HG03108 (cell line): ENCODE measurements around the gene TMEM187.

Experiments used
- ATAC-seq: cut with Tn5 transposase; IDR thresholded peaks from one replicate; pipeline ENCODE4 v1.9.1; 2021; ENCODE audit warnings: moderate library complexity; ENCODE audit not compliant: unreplicated experiment

TMEM187 gene, protein sequence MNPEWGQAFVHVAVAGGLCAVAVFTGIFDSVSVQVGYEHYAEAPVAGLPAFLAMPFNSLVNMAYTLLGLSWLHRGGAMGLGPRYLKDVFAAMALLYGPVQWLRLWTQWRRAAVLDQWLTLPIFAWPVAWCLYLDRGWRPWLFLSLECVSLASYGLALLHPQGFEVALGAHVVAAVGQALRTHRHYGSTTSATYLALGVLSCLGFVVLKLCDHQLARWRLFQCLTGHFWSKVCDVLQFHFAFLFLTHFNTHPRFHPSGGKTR

DNA sequence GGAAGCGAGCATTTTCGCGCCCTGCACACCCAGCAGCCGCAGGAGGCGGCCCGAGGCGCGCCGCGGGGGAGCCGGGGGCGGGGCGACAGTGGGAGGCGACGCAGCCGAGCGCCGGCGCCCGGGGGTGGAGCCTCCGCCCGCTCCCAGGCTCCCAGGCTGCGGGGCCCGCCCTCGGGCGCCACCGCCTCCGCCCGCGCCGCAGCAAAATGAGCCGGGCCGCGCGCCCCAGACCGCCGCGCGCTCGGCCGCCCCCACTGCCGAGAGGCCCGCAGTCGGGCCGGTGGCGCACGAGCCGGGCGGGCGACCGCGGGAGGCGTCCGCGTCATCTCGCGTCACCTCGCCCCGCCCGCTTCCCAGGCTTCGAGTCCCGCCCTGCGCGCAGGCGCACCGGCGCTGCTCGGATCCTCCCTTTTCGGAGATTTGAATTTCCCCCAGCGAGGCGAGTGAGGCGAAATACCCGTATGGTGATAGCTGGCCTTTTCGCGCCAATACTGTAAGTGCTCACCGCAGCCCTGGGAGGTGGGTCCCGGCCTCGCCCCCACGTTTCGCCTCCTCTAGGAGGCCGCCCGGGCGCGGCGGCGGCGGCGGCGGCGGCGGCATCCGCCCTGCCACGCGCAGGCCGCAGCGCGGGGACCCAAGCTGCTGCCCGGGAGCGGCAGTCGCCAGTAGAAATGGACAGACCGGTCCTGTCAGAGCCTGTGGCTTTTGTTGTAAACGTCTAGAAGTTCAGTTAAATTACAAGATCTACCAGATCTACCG lies at the start of gene TMEM187:
TMEM187 (plus strand) TSS at position 387 of the 759 bp plus-strand sequence. CDS start 9,309 bp downstream, outside the sequence.
- peak; percentile 50 for ATAC-seq

DNA sequence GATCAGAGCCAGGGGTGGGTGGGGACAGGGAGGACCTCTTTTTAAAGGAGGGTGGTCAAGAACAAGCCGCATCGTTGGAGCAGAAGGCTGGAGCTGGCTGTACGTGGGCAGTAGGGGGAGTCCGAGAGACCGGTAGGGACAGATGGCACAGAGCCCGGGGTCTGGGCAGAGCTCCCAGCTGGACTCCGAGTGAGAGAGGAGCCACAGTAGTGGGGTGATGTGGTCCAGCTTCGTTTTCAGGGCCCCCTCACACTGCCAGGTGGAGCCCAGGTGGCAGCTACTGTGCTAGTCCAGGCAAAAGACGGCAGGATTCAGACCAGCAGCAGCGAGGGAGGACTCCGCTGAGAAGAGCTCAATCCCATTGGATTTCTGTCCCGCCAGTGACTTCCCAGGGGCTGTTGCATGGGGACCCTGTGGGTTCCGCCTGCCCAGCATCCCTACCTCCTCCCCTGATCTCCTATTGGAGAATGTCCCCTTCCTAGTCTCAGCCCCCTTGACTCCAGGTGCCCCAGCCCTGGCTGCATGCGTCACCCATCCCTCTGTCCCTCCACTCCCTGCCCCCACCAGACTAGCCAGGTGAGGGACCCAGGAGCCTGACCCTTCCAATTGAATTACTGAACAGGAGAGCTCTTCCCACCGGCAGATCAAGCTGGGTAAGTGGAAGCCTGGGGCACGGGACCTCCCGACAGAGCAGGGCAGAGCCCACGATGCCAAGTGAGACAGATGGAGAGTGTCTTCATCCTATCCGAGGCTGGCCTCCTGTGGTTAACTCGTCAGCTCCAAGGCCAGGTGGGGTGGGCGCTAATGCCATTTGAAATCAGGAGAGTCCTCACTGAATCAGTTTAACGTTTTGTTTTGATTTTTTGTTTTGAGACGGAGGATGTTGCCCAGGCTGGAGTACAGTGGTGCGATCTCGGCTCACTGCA lies 49.4 kb upstream of the TMEM187 start:
- ATAC-seq = no peak

DNA sequence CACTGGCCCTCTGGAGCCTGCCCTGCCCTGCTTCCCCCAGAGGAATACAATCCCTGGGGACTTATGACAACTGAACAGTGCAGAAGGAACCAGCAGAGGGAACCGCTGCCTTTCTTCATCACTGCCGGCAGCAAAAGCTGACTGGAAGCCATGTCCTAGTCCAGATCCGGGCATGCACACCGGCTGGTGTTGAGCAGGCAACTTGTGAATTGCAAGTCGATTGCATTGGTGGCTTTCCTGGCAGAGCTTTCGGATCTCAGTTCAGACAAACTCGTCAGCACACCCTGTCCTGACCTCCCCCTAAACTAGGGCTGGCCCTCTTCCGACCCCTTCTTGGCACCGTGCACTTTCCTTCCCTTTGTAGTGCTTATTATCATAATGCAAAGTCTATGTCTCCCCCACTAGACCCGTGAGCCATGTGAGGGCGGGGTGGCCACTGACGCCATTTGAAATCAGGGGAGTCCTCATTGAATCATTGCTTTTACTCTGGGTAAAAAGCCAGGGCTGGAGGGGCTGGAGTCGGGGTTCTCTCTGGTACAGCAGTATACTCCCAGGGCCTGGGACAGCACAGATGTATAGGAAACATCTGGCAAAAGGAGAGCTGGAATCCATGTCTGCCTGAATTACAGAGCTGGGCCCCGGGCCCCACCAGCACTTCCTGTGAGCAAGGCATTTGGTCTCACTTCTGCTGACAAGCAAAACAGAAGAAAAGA lies 48.2 kb upstream of the TMEM187 start:
- ATAC-seq = no peak

DNA sequence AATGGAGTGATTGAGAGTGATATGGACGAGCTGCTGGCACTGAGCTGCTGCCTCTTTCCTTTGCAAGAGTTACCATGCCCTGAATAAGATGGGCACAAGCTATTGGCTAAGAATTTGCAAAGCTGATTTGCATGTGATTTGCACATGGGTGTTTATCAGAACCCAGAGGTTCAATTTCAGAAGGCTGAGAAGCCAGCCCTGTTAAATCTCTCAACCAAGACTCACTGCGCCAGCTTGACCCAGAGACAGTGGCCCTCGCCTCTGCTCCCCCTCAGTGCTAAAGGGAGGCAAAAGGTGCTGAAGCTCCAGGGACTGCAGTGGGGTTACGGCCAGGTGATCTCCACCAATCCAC lies 47.2 kb upstream of the TMEM187 start:
- ATAC-seq = no peak

DNA sequence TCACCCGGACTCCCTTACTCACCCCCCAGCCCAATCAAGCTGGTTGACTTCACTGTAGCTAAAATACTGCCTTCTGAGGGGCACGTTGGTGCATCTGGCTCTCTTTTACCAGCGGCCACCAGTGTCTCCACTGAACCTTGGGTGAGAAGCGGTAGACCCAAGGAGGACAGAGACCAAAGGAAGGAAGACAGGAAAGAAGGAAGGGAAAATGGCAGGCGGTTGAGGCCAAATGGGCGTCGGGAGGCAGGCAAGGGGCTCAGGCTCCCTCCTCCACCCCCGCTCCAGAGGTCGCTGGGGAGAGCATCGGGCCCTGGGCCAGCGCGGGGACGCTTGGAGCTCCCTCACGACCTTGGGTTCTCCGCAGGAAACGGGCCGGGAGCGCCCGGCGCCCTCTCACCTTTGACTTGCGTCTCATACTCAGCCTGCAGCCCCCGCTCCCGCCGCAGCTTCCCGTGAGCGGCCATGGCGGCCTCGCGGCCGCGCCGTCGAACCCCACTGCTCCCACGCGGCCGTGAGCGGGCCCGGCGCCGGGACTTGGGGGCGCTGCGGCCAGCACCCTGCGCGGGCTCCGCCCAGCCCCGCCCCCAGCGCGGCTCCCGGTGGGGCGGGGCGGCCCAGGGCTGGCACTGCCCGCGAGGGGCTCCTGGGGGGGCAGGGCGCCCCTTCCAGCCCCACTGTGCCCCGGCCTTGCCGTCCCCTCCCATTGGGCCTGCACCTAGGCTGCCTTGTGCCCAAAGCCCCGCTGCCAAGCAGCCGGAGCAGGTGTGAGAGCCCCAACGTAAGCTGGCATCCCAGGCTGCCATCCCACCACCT lies 46.6 kb upstream of the TMEM187 start, which contains the start of gene ARHGAP4:
ARHGAP4 (minus strand) TSS at position 526 of the 813 bp plus-strand sequence; CDS start at position 464, 62 bp downstream.
- no peak for ATAC-seq

DNA sequence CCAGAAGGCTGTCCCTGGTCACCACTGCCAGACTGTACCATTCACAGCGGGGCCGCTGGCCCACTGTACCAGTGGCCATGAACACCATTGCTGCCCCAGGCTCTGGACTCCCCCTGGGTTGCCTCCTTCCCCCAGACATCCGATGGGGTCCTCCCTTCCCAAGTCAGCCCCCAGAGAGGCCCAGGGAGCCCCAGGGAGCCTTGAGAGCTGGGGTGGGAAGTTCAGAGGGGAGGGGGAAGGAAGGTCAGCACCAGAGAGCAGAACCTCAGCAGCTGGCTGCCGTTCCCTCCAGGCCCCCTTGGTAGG lies 46.0 kb upstream of the TMEM187 start:
- no peak for ATAC-seq

DNA sequence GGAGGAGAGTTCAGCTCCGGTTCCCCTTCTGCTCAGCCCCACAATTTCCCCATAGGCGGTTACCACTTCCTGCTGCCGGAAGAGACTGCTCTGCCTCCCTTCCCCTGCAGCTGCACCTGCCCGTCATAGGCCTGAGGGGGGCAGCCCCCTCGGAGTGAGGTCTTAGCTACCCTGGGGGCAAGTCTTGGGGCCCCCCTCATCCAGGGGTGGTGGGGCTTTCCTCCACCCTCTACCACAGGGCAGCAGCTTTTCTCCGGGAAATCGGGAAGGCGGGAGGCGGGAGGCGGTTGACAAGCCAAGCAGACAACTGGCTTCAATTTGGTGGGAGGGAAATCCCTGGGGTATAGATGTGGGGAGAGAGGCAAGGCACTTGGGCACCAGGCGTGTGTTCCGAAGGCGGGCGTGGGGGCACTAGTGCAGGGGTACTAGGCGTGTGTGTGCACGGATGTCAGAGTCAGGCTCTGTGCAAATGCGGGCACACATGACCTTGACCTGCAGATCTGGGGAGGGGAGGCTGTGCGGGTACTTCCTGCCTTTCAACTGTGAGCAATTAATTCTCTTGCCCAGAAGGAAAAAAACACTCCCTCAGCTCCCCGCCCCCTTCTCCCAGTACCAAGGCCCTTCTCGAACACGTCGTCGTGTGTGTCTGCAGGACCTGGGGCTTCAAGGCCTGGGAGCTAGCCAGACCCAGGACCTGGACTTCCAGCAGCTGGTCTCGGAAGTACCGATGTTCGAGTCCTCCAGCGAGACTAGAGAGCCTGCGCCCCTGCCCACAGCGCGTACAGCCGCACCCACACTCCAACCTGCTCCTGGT lies 45.5 kb upstream of the TMEM187 start:
- peak; percentile 38 for ATAC-seq

DNA sequence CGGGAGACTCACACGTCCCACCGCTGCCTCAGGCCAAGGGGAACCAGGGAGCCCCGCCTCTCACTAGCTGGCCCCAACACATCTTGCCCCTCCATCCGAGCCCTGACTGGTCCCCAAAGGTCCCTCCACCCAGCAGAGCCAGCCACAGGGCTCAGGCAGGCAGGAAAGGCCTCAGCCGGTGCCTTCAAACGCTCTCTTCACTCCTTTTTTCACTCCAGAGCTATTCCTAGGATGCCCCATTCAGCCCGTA lies 45.0 kb upstream of the TMEM187 start:
- no peak for ATAC-seq

DNA sequence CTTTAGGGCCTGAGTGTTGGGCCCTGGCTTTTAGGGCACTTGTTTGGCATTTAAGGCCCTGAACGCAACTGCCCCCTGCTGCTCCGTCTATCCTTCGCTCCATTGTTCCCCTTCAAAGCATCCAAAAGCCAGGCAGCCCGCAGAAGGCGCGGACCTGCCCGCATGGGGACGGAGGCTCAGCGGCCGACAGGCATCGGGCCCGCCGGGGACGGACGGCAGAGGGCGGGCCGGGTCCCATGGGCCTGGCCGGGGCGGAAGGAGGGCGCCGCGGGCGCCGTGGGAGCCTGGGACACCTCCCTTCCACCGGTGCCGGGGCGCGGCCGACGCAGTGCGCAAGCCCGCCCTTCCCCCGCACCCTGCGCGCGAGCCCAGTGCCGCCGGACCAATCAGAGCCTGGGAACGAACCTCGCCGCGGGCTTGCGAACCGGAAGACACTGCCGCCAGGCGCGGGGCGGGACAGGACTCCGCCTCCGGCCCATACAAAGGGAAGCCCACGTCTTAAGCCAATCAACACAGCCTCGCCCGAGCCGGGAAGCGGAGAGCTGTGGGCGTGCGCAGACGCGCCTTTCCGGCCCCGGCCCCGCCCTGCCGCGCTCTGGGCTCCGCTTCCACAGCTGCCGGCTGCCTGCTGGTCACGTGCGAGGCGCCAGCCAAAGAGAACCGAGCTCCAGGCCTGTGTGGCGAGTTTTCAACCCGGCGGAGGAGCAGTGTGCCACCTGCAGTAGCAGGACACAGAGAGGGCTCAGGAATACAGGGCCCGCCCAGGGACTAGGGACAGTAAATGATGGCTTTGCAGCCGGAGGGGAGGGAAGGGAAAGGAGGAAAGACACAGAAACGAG lies 44.4 kb upstream of the TMEM187 start:
- peak; percentile 77 for ATAC-seq

DNA sequence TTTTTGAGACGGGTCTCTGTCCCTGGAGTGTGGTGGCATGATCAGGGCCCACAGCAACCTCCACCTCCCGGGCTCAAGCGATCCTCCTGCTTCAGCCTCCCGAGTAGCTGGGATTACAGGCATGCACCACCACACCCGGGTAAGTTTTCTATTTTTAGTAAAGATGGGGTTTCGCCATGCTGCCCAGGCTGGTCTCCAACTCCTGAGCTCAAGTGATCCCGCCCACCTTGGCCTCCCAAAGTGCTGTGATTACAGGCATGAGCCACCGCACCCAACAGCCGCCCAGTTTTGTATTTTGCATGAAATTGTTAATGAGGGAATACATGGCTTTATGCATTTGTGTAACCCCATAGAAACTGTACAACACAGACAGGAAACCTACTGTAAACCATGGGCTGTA lies 43.7 kb upstream of the TMEM187 start:
- ATAC-seq = no peak

DNA sequence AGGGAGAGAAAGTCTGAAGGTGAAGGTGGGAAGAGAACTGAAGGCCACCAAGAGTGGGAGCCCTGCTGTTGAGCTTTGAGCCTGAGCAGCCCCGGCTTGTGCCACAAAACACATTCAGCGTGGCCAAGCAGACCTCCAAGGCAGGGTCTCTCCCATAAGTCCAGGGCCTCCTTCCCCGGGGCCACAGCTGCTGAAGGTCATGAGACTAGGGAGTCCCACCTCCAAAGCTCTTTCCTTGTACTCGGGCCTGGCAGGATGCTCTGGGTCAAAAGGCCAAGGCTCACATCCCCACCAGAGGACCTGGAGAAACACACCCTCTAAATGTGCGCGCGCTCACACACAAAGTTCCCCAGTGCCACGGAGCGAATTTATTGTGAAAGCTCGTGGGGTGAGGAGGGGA lies 43.0 kb upstream of the TMEM187 start:
- ATAC-seq = no peak

DNA sequence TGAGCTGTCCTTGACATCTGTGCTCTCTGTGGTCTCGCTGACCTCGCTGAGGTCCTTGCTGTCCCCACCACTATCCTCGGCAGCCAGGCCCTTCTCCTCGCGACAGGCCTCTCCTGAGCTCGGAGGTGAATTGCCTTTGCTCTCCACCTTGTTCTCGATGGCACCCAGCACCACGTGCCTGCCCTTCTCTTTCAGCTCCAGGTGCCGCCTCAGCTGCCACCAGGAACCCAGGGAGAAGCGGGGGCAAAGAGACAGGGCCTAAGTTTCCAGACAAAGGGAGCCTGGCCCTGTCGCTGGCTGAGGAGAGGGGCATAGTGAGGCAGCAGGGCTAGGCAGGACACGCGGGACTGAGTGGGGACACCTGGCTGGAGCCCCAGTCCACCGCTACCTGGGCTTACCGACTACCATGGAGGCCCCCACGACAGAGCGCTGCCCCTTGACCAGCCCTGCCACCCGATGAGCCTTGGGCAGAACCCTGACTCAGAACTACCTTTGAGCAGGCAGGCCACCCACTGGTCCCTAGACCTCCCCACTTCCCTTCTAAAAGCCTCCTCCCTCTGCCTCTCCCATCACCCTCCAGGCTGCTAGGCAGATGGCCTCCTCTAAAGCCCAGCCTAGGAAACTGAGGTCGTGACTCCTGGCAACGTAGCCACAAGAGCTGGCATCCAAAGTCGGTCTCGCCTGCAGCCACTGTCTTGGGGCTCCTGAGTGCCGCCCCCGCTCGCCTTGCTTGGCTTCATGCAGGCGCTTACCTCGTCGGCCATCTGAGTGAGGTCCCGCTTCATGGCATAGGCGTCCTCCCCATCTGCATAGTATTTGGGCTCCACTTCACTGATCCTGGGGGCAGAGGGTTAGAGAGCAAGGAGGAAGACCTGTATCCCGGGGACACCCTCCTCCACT lies 42.3 kb upstream of the TMEM187 start:
- ATAC-seq = no peak

DNA sequence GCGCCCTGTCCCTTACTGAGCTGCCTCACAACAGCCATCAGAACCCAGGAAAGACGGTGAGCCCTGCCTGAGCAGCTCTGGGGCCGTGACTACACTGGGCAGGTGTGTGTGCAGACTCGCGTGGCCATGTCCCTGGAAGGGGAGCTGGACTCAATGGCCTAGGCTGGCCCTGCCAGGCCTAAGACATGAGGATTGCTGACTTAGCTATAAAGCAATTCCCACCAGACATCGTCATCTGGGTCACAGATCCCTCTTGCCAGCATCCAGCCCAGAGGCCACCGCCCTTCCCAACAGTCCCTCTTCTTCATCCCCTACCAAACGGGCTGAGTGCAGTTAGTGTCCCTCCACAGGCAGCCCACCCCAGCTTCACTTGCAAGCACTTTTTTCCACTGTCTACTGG lies 41.4 kb upstream of the TMEM187 start:
- ATAC-seq = no peak

DNA sequence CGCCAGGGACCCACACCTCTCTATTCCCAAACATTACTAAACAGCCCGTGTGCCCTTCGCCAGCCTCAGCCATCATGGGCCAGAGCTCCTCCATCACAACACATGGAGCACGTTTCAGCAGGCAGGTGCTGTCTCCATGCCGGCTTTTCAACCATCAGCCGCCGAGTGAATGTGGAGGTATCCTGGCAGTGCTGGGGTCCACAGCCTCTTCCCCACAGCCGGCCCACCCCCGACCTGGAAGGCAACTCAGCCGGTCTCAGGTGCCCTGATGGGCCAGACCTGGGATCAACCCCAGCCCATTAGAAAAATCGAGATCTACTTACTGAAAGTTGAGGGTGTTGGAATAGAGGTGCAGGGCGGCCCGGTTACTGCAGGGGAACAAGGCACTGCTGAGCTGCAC lies 40.8 kb upstream of the TMEM187 start:
- ATAC-seq = no peak

DNA sequence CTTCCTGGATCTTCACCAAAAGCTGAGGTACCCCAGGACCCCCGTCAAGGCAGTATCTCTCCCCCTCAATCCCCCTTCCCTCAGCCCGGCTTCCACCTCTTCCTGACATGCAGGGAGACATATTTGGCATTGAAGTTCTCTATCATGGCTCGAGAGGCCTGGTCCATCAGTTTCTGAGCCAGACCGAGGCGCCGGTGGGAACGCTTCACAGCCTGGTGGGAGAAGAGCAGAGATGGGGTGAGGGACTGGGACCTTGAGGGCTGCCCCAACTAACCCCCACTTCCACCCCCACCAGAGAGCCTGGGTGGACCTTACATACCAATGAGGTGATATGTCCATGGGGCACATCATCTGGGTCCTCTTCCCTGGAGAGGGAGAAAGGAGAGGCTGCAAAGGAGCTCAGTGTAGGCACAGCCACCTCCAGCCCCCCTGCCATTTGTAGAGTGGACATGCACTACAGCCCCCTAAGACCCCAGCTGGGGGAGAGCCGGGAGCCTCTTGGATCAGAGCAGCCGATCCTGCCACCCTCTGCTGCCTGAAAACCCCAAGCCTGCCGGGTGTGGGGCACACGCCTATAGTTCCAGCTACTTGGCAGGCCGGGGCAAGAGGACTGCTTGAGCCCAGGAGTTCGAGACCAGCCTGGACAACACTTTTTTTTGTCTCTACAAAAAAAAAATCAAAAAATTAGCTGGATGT lies 40.2 kb upstream of the TMEM187 start:
- no peak for ATAC-seq

DNA sequence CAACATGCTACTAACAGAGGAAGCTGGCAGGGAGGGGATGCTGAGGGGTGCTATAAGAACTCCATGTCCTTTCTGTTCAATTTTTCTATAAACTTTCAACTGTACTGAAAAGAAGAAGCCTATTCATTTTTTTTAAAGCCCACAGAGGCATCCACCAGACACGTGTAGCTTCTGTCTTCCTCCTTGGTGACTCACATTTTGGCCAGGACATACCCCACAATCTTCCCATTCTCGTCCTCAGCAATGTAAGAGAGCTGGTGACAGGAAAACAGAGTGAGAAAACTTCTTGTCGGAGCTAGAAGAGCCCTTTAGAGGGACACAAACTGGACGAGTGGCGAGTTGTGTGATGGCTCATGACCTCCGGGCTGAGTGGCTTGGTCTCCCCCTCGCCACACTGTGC lies 38.8 kb upstream of the TMEM187 start:
- ATAC-seq = no peak

DNA sequence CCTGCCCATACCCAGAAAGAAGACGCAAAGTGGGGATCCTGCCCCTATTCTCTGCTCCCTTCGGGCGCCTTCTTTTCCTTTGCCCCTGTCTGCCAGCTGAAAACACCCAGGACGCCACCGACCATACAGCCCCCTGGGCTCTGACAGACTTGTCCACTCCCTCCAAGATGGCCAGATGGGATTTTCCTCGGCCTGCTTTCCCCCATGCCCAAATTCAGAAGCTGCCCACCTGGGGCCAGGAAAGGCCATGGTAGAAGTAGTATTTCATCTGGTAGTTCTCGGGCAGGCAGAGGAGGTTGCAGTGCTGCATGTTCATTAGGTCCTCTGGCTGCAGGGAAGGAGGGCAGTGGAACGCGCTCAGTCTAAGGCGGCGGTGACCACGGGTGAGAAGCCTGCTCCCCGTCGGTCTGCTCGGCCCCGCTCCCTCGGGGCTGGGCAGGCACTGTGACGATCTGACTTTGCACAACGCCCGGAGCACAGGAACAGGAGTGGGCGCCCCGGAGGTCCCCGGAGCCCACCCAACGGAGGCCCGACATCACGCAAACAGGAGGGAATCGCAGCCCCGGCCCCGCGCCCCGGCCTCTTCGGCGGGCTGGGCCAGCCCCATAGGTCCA lies 38.3 kb upstream of the TMEM187 start:
- peak; percentile 2 for ATAC-seq
